ENCODE measurements around the gene PDGFC.
"Not testable (repeated sequence)": the region's sequence is repeated elsewhere in the genome, so short reads cannot be mapped to it uniquely, and the experiment has no call there.

PDGFC gene

GRCh38 chr4:156950948-156951347 lies 20.7 kb downstream of the PDGFC start:
- no peaks in the 10 kb centered on the region for H3K36me3 ChIP-seq (ENCODE audit: insufficient read depth, low read length)
- 0 out of 2 replicates have a peak, but pooled peaks cover 7% of the 10 kb centered on the region for H3K4me1 ChIP-seq (ENCODE audit: insufficient read depth, low read length)
- H3K9me3 ChIP-seq (ENCODE audit: control insufficient read depth, insufficient read depth, low read length), result no peaks in the 10 kb centered on the region
- no peak overlapping the region for H3K9ac ChIP-seq (ENCODE audit: low read depth, low read length)

GRCh38 chr4:156950090-156950489 lies 21.5 kb downstream of the PDGFC start:
- no peaks in the 10 kb centered on the region for H3K36me3 ChIP-seq (ENCODE audit: insufficient read depth, low read length)
- H3K9ac ChIP-seq (ENCODE audit: low read depth, low read length), result no peak overlapping the region
- 0 out of 2 replicates have a peak, but pooled peaks cover 7% of the 10 kb centered on the region for H3K4me1 ChIP-seq (ENCODE audit: insufficient read depth, low read length)
- H3K9me3 ChIP-seq (ENCODE audit: control insufficient read depth, insufficient read depth, low read length), result no peaks in the 10 kb centered on the region

DNA sequence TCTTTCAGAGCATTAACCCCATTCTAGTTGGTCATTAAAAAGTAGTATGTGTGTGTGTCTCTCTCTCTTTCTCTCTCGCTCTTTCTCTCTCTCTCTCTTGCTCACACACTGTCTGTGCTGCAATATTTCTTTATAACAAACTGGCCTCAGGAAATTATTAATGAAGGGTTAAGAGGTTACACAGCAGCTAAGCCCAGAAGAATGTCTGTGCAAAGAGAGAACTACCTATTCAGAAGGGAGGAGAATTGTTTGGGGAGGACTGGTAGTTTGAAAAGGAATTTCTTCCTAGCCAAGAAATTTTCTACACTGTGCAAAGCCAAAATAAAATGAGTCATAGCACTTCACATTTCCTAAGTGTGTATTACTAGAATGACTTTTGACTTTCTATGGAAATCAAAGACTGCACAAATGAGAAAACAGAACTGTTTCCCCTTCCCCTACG lies 22.2 kb downstream of the PDGFC start:
- H3K36me3 ChIP-seq (ENCODE audit: insufficient read depth, low read length), result no peaks in the 10 kb centered on the region
- 0 out of 2 replicates have a peak, but pooled peaks cover 7% of the 10 kb centered on the region for H3K4me1 ChIP-seq (ENCODE audit: insufficient read depth, low read length)
- H3K9ac ChIP-seq (ENCODE audit: low read depth, low read length), result no peak overlapping the region
- no peaks in the 10 kb centered on the region for H3K9me3 ChIP-seq (ENCODE audit: control insufficient read depth, insufficient read depth, low read length)

- Histone ChIP-seq H3K36me3 (ENCODE audit: insufficient read depth, low read length) (no peaks in the 10 kb centered on the region), H3K9ac (ENCODE audit: low read depth, low read length) (no peak overlapping the region), H3K9me3 (ENCODE audit: control insufficient read depth, insufficient read depth, low read length) (no peaks in the 10 kb centered on the region), H3K4me1 (ENCODE audit: insufficient read depth, low read length) (0 out of 2 replicates have a peak, but pooled peaks cover 7% of the 10 kb centered on the region)
Measured at GRCh38 chr4:156948738-156949137, 22.9 kb downstream of the PDGFC start.

- H3K9me3 ChIP-seq (ENCODE audit: control insufficient read depth, insufficient read depth, low read length), result no peaks in the 10 kb centered on the region
- H3K4me1 ChIP-seq (ENCODE audit: insufficient read depth, low read length), result peaks cover 11% of the 10 kb centered on the region
- H3K9ac ChIP-seq (ENCODE audit: low read depth, low read length), result no peak overlapping the region
- H3K36me3 ChIP-seq (ENCODE audit: insufficient read depth, low read length), result no peaks in the 10 kb centered on the region
Measured at GRCh38 chr4:156948133-156948532, 23.5 kb downstream of the PDGFC start.

DNA sequence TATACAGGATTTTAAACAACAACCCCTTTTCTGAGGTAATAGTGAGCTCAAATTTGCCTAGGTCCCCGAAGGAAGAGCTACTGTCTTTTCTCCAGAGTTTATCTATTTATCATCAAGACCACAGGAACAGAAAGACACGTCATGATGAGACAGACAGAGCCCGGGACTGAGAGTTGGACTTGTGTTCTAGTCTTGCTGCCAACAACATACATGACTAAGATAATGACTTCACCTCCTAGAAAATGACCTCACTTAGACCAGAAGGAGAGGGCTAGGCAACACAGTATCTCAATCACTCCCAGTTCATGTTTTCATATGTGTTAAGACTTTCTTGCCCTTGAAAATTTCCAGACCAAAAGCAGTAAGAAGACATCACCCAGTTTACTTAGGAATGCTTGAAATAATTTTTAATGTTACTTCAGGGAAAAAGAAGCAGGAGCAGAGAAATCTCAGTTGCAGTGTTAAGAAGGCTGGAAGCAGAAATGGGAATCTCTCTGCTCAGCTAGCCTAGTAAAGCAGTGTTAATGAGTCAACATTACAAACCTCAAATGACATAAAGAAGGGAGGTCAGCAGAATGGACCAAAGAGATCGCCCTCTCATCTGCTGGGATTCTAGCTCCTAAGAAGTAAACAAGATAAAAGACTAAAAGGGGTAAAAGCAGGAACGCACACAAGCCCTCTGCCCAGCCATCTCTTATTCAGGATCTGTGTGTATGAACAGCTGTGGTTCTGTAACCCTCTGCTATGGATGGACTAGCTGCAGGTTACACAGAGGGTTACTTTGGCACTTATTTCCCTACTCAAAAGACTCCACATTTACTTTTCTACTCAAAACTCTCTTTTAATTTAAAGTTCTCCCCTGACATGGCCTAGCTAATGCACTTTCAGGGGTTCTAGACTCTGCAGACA lies 24.8 kb downstream of the PDGFC start:
- Histone ChIP-seq H3K4me1 (ENCODE audit: insufficient read depth, low read length) (peaks cover 21% of the 10 kb centered on the region), H3K9ac (ENCODE audit: low read depth, low read length) (no peak overlapping the region), H3K36me3 (ENCODE audit: insufficient read depth, low read length) (no peaks in the 10 kb centered on the region), H3K9me3 (ENCODE audit: control insufficient read depth, insufficient read depth, low read length) (no peaks in the 10 kb centered on the region)

DNA sequence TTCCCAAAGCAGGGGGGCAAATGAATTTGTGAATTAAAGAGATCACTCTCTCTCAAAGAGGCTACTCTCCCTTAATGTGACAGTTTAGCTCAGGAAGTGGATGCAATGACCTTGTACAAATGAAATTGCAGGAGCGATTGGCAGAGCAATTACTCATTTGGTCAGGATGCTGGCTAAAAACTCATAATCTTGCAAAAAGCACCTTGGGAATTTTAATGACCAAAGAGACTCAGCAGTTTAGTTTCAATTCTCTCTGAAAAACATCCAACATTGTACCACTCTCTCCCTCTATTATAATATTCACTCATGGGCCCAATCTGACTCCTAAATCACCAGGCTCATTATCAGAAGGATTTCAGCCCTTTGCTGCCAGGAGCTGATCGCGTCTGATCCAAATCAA lies 26.1 kb downstream of the PDGFC start:
- H3K4me1 ChIP-seq (ENCODE audit: insufficient read depth, low read length), result peaks cover 28% of the 10 kb centered on the region
- no peaks in the 10 kb centered on the region for H3K9me3 ChIP-seq (ENCODE audit: control insufficient read depth, insufficient read depth, low read length)
- no peak overlapping the region for H3K9ac ChIP-seq (ENCODE audit: low read depth, low read length)
- no peaks in the 10 kb centered on the region for H3K36me3 ChIP-seq (ENCODE audit: insufficient read depth, low read length)

GRCh38 chr4:156942991-156943390 lies 28.6 kb downstream of the PDGFC start:
- H3K36me3 ChIP-seq (ENCODE audit: insufficient read depth, low read length), result no peaks in the 10 kb centered on the region
- H3K9ac ChIP-seq (ENCODE audit: low read depth, low read length), result no peak overlapping the region

GRCh38 chr4:156941940-156942548 lies 29.6 kb downstream of the PDGFC start:
- H3K9ac ChIP-seq (ENCODE audit: low read depth, low read length), result no peak overlapping the region; the same call in 1 of the 2 replicates
- H3K9me3 ChIP-seq (ENCODE audit: control insufficient read depth, insufficient read depth, low read length), result no peaks in the 10 kb centered on the region
- H3K4me1 ChIP-seq (ENCODE audit: insufficient read depth, low read length), result peaks cover 27% of the 10 kb centered on the region
- no peaks in the 10 kb centered on the region for H3K36me3 ChIP-seq (ENCODE audit: insufficient read depth, low read length)

More at GRCh38 chr4:156942991-156943390, 28.6 kb downstream of the PDGFC start:
- Histone ChIP-seq H3K9me3 (ENCODE audit: control insufficient read depth, insufficient read depth, low read length) (no peaks in the 10 kb centered on the region), H3K4me1 (ENCODE audit: insufficient read depth, low read length) (peaks cover 28% of the 10 kb centered on the region)

- H3K36me3 ChIP-seq (ENCODE audit: insufficient read depth, low read length), result no peaks in the 10 kb centered on the region
- no peak overlapping the region for H3K9ac ChIP-seq (ENCODE audit: low read depth, low read length)
- H3K4me1 ChIP-seq (ENCODE audit: insufficient read depth, low read length), result peaks cover 20% of the 10 kb centered on the region
- H3K9me3 ChIP-seq (ENCODE audit: control insufficient read depth, insufficient read depth, low read length), result peaks cover 2% of the 10 kb centered on the region; the same call in 1 of the 2 replicates
Measured at GRCh38 chr4:156939801-156940200, 31.8 kb downstream of the PDGFC start.

DNA sequence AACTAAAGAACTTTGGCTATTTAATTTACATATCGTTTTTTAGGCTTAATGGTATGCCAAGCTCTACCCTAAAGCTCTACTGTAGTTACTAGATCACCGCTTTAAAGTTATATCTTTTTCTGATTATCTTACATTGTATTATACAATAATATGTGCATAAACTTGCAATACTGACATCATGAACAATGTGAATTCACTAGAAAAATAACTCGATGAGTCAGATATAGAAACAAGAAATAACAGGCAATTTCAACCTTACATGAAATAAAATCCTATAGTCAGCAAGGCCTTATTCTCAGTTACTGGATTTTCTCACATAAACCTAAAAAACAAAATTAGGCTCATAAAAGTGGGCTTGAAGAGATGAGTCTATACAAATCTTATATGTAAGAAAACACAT lies 32.5 kb downstream of the PDGFC start:
- Histone ChIP-seq H3K4me1 (ENCODE audit: insufficient read depth, low read length) (peaks cover 20% of the 10 kb centered on the region), H3K9ac (ENCODE audit: low read depth, low read length) (no peak overlapping the region), H3K36me3 (ENCODE audit: insufficient read depth, low read length) (no peaks in the 10 kb centered on the region), H3K9me3 (ENCODE audit: control insufficient read depth, insufficient read depth, low read length) (peaks cover 2% of the 10 kb centered on the region; the same call in 1 of the 2 replicates)

DNA sequence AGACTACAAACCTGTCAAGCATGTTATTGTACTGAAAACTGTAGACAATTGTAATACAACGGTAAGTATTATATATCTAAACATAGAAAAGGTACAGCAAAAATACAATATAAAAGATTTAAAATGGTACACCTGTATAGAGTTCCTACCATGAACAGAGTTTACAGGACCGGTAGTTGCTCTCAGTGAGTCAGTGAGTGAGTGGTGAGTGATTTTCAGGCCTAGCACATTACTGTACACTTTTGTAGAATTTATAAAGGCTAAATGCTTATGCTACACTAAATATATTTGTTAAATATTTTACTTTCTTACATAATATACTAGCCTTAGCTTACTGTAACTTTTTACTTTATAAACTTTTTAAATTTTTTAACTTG lies 37.4 kb downstream of the PDGFC start:
- no peak overlapping the region for H3K9ac ChIP-seq (ENCODE audit: low read depth, low read length)
- H3K36me3 ChIP-seq (ENCODE audit: insufficient read depth, low read length), result no peaks in the 10 kb centered on the region
- H3K9me3 ChIP-seq (ENCODE audit: control insufficient read depth, insufficient read depth, low read length), result peaks cover 2% of the 10 kb centered on the region; the same call in 1 of the 2 replicates
- no peaks in the 10 kb centered on the region for H3K4me1 ChIP-seq (ENCODE audit: insufficient read depth, low read length)

- no peaks in the 10 kb centered on the region for H3K36me3 ChIP-seq (ENCODE audit: insufficient read depth, low read length)
- peaks cover 2% of the 10 kb centered on the region; the same call in 1 of the 2 replicates for H3K9me3 ChIP-seq (ENCODE audit: control insufficient read depth, insufficient read depth, low read length)
- H3K4me1 ChIP-seq (ENCODE audit: insufficient read depth, low read length), result no peaks in the 10 kb centered on the region
- no peak overlapping the region for H3K9ac ChIP-seq (ENCODE audit: low read depth, low read length)
Measured at GRCh38 chr4:156933633-156934258, 37.9 kb downstream of the PDGFC start.

DNA sequence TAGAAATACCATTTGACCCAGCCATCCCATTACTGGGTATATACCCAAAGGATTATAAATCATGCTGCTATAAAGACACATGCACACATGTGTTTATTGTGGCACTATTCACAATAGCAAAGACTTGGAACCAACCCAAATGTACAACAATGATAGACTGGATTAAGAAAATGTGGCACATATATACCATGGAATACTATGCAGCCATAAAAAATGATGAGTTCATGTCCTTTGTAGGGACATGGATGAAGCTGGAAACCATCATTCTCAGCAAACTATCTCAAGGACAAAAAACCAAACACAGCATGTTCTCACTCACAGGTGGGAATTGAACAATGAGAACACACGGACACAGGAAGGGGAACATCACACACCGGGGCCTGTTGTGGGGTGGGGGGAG lies 39.2 kb downstream of the PDGFC start:
- not testable (repeated sequence) for H3K9ac ChIP-seq (ENCODE audit: low read depth, low read length); H3K9me3 ChIP-seq (ENCODE audit: control insufficient read depth, insufficient read depth, low read length); H3K4me1 ChIP-seq (ENCODE audit: insufficient read depth, low read length); H3K36me3 ChIP-seq (ENCODE audit: insufficient read depth, low read length)
